ENCODE measurements around the gene MAPKAP1.

The MAPKAP1 gene

DNA sequence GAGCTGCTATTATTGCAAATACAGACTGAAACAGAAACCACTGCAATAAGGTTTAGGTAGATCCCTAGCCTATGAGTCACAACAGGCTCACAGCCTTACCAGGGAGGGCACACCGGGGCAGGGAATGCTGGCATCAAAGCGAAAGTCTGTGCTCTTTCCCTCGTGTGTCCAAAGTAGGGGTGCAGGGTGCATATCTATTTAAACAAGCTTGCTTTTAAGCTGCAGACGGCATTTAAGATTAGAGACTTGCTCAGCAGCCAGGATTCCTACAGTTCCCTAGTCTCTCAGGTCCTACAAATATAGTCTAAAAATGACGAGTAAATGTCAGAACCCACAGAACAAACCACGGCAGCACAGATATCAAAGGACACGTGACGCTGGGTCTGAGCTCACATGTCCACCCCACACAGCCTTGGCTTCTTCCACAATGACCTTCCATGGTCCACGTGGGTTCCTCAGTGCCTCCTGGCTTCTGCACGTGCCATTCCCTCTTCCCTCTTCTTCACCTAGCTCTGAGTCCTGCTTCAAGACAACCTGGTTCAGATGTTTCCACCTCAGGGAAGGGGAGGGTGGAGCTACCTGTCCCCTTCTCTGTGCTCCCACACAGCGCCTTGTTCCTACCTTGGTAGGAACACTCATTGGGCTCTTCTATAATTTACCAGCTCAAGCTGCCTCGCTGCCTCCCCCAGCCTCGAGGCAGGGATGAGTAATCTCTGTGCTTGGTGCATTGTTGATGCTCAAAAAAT is 193.2 kb downstream of the MAPKAP1 start:
- no peak for DNase-seq (ENCODE audit: low read depth)

DNA sequence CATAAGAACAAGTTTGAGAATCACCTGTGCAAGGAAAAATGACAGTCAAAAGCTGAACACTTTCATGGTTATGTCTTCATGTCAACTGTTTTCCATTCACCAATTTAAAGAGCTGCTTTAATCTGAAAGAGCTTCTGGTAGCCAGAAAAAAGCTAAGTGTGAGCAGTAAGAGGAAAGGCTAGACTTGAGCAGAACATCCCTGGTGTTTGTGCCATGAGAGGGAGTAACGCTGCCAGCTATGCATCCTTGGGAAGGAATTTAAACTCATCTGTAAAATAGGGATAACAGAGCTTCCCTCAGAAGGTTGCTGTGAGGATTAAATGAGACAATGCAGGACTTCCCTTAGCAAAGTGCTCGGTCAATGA is 193.7 kb downstream of the MAPKAP1 start:
- DNase-seq (ENCODE audit: low read depth), result no peak

DNA sequence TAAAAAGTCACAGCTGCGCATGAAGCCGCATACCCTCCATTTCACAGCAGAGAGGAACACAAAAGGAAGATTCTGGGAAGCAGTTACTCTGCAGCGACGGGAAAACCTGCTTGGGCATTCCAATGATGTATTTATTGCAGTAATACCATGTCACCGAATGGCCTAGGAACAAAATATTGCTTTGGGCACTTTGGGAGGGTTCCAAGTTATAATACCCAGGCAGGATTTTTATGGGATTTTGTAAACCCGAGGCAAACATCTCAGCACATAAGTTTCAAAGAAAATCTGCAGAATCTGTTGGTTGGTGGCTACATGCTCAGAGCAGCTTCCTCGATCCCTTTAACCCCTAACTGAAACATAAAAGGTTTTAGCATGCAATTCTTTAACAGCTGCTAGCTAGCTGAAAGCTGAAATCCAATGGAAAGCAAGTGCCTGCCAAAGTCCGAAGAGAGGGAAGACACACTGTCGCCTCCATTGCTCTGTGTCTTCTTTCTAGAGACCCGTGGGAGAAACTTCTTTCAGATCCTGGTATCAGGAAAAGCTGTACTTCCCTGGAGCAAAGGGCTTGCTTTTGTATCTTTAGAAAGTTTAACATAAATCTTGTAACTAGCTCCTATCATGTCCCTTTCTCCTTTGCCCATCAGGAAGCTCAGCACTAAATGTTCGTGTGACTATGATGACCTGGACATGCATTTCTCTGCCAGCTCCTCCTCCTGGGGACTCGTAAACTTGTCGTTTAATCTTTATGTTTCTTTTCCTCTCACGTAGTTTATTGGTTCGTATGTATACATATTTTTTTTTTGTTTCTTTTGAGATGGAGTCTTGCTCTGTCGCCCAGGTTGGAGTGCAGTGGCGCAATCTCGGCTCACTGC is 195.0 kb downstream of the MAPKAP1 start:
- DNase-seq (ENCODE audit: low read depth), result no peak

DNA sequence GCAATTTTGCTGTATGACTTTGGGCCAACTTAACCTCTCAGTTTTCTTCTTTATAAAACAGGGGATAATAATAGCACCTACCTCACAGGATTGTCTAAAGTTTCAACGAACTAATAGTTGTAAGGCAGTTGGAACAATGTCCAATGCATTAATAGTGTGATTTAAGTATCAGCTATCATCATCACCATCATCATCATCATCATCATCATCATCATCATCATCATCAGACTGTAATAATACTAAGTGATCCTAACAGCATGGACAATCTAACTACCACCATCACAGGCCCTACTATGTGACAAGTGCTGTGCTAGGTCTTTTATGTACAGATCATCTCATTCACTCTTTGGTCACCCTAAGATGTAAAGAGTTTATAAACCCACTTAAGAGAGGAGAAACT is 196.0 kb downstream of the MAPKAP1 start:
- no peak for DNase-seq (ENCODE audit: low read depth)

DNA sequence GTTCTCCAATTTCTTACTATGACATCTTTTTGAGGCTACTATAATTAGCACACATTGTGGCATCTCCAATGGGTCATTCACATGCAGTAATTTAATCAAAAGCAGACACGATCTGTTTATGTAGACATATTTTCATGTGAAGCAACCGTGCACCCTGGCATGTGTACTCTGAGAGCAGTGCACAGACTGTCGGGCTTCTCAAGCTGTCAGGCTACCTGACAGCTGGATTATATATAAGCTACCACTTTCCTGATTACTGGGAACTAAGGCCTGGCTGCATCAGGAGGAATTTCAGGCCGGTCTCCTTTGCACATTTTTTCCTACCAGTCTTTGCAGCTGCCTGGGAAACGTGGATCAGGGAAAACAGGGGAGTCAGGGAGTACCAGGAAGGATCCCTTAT is 197.5 kb downstream of the MAPKAP1 start:
- DNase-seq (ENCODE audit: low read depth), result no peak

DNA sequence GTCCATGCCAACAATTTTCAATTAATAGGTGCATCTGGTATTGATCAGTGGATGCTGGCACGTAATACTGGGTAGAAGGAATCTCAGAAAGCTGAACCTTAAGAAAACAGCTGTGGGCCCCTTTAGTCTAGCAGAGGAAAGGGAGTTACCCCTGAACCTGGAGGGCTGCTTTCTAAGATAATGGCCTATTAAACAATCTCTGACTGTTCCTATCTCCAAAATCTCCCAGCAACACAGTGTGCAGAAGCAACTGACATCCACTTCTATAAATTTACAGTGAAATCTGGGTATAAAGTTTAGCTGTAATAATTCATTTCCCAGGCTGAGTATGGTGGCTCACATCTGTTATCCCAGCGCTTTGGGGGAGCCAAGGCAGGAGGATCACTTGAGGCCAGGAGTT is 198.8 kb downstream of the MAPKAP1 start:
- no peak for DNase-seq (ENCODE audit: low read depth)

DNA sequence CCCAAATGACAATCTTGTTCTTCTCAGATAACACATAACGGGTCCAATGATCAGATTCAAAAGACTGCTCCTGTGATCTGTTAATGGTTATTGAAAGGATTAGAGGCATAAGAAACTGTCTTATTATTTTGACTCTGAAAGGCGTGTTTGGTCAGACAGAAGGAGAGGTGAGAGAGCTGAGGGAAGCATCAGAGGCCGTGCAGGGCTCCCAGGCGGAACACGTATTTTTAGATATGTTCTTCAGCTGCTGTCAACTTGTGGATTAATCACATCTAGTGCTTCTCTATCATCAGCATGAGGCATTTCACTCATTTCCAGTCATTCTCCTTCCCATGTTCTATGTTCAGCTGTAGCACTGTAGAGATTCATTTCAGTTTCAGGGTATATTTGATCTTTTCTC is 199.8 kb downstream of the MAPKAP1 start:
- no peak for DNase-seq (ENCODE audit: low read depth)

DNA sequence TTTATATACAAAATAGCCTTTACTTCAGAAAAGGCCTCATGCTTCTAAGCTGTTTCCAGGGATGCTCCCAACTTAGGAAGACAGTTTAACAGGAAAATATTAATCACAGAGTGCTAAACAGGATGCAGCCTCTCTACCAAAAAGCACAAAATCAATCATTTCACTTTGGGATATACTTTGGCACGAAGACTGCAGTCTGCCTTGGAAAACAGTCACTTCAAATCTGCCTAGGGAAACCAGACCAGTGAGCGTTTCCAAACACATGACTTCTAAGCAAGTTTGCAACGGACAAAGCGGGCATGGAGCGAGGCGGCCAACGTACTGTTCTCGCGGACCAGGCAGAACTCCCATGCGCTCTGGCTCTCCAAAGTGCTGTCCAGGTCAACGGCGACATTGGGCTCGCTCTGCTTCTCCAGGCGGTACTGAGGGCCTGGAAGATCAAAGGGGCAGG is 201.0 kb downstream of the MAPKAP1 start:
- DNase-seq (ENCODE audit: low read depth), result no peak

DNA sequence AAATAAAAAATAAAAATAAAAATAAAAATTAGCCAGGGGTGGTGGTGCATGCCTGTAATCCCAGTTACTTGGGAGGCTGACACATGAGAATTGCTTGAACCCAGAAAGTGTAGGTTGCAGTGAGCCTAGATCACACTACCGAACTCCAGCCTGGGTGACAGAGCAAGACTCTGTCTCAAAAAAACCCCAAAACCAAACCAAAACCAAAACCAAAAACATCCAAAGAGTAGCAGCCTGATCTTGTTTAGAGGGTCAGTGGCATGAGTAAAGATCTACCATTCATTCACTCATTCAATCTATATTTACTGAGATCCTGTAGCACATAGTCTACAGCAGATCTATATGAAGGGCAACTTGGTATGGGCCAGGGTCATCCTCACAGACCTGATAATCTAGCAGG is 202.4 kb downstream of the MAPKAP1 start:
- DNase-seq (ENCODE audit: low read depth), result no peak

DNA sequence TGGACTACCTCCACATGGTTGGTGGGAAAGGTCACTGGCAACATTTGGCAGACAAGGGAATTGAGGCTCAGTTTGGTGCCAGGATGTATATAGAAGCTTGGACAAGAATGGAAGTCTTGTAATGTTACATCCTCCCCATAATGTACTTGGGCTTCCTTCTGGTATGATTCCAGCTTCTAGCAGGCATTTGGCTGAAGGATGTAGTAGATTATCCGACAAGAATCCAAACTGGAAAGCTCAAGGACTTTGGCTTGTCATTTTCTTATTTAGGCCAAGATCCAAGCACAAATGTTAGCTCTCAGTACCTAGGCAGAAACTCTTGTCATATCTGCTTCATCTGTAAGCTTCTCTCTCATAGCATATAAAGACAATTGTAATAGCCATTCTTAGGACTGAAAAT is 209.1 kb downstream of the MAPKAP1 start:
- no peak for DNase-seq (ENCODE audit: low read depth)

DNA sequence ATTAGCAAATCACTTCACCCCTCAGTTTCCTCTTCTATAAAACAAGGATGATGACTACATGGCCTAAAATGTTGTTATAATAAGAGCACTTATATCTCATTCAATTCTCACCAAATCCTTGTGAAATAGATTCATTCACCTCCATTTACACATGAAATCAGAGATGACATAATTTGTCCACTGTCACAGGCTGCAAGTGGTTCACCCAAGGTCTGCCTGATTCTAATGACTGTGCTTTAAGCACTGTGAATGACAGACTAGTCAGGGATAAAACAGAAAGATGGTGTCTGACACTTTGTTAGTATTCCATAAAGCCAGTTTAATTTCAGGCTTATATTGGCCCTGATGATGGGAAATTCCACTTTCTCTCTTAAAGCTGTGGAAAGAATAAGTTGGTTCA is 209.5 kb downstream of the MAPKAP1 start:
- no peak for DNase-seq (ENCODE audit: low read depth)

DNA sequence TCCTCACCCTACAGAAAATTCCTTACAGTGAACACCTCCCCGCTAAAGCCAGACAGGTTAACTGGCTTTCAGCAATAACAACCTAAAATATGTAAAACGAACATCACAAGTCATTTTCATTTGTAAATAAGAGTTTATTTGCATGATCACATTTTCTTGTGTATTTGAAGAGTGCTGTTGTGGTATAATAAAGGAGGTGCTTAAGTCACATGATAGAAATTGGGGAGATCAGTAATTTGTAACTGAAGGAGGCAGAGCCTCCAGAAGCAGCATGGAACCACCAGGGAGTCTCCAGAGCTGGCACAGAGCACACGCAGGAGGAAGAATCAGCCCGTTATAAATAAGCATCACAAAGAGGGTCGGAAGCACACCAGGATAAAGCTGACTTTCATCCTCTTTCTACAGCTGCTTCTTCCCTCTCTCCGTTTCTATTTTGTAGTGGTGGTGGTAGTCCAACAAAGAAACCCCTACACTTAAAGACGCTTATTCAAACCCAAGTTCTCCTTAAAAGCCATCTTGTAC is 210.6 kb downstream of the MAPKAP1 start:
- DNase-seq (ENCODE audit: low read depth), result no peak

DNA sequence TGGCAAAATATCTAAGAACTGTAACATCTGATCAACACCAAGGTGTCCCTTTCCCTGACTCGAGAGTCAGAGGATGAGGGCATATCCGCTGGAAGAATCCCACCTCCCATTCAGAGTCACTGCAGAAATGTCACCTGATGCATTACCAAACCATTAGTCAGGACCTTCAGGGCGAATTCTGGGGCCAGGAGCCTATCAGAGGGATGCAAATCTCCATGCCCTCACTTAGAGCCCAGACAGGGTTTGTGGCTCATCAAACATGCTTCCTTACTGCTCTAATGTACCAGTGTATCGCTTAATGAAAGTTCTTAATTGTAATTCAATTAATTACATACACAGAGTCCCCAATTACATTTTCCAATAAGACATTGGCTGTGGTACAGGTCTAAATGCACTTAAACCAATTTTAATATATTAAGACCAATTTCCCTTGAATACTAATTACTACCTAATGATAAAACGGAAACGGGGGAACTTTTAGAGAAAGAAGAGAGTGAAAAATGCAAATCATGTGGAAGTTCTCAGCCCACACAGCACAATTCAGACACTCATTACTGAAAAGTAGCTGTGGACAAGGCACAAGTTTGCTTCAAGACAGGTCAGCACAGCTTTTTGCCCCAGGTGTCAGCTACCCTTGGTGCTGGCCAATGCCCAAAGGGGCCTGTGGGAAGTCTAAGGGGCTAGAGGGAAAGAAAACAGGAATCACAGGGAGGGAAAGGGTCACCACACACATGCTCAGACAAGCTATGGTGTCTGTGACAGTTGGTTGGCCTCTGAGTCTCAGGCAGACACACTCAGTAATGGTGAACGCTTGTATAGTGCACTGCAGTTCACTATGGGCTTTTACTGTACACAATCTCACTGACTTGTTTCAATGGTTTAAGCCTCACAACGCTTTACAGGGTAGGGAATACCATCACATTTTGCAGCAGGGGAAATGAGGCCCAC is 211.6 kb downstream of the MAPKAP1 start:
- no peak for DNase-seq (ENCODE audit: low read depth)

DNA sequence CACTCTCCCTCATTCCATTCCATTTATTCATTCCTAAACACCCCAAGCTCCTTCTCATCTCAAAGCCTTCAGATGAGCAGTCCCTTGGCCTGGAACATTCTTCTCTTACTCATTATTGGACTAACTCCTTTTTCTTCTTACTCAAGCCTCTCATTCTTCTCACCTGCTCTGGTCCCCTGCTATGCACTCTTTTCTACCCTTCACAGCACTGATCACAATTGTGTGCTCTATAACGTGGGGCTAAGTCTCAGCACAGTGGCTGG is 212.4 kb downstream of the MAPKAP1 start:
- DNase-seq (ENCODE audit: low read depth), result no peak

DNA sequence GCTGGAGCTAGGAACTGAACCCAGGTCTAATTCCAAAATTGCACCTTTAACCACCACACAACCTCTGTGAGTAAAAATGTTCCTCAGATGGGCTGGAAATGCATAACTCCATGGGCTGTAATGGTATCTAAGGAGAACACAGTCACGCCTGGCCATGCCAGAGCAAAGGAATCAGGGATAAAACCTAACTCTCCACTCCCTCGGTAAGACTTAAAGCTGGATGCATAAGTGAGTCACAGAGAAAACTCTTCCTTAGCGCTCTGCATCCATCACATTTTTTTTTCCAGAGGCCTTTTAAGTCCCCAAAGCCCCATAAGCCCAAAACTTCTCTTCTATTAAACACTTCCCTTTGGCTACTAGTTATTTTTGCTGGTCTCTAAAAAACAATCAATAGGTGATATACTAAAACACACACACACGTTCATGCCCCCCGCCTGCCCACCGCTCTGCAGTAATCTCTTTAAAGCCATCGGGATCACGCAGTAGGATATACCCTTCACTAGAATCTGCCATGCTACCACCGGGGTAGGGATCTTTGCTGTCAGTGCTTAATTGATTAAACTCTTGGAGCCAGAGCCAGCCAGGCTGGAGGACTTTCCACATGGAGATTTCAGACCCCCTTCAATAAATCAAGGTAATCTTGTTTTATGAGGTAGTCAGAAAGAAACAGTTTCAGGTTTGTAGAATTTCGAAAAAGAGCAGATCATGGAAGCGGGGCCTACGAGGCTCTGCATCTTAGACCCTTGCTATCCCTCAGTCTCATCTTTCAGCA is 212.9 kb downstream of the MAPKAP1 start:
- DNase-seq (ENCODE audit: low read depth), result no peak

DNA sequence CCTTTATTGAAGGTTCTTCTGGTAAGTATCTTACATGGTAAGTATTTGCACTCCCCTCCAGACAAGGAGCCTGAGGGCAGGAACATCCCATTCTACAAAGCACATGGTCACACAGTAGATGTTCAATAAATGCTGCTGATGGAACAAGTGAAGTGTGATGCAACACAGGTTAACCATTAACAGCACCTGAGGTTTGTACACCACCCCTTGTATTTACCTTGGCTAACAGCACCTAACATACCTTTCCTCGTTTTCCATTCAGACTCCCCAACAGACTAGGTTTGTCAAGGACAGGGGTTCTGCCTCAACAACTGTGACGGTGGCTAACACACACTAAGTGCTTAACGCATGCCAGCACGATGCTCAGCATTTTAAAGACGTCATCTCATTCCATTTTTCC is 213.6 kb downstream of the MAPKAP1 start:
- DNase-seq (ENCODE audit: low read depth), result no peak

DNA sequence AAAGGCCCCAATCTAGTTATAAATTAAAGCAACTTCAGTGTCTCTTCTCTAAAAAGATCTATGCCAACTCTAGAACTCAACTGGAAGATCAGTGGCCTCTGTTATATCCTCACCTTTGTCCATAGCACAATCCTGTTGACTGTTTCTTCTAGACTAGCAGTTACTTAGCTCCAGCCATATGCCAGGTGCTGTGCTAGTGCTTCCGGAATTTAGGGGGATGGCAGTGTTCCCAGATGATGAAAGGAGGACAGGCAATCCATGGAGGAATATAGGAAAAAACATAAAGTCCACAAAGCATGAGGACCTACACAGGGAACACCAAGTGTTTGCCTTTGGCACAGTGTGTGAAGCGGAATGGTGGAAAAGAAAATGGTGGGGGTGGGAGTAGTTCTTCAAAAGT is 214.3 kb downstream of the MAPKAP1 start:
- DNase-seq (ENCODE audit: low read depth), result no peak

DNA sequence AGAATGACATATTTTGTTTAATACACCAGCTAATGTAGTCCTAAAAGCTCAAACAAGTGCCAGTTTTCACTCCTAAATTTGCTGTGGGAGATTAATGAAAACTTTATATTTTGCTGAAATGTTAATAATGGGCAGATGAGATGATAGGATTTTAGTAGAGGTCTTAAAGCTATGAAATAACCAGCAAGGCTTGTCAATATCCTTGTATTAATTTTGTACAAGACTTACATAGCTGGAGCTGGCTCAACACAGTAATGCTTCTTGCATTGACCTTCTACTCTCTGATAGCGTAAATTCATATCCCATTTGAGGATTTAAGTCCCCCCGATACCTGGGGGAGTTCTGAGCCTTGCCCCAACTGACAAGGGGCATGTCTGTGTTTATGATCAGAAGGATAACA is 219.2 kb downstream of the MAPKAP1 start:
- no peak for DNase-seq (ENCODE audit: low read depth)

DNA sequence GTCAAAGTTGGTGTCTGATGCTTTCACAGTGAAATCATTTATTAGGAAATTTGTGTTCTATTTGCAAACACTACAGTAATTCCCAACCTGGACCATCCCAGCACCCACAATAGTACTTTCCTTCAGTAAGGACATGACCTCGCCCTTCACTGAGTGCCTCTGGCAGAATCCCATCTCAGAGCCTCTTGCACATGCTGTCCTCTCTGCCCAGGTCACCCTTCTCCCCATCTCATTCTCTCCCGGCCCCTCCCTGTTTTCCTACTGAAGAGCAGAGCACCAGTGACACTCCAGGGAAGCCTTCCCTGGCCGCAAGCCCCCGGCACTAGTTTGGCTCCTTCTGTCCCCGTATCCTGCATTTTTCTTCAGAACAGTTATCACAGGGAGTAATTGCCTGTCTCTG is 220.4 kb downstream of the MAPKAP1 start:
- no peak for DNase-seq (ENCODE audit: low read depth)

DNA sequence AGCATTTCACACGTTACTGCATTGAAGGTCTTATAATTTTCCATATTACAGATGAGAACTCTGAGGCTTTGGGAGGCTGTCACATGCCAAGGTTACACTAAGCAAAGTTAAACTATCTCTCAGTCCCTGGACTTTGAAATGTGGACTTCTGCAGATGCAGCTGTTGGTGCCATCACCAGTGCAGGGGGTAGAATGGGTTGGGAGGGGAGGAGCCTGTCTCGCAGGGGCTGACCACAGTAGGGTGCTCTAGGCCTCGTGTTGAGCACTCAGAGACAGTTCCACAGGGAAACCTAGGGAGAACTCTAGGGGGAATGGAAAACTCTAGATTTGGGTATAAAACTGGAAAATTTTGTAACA is 220.9 kb downstream of the MAPKAP1 start:
- no peak for DNase-seq (ENCODE audit: low read depth)

DNA sequence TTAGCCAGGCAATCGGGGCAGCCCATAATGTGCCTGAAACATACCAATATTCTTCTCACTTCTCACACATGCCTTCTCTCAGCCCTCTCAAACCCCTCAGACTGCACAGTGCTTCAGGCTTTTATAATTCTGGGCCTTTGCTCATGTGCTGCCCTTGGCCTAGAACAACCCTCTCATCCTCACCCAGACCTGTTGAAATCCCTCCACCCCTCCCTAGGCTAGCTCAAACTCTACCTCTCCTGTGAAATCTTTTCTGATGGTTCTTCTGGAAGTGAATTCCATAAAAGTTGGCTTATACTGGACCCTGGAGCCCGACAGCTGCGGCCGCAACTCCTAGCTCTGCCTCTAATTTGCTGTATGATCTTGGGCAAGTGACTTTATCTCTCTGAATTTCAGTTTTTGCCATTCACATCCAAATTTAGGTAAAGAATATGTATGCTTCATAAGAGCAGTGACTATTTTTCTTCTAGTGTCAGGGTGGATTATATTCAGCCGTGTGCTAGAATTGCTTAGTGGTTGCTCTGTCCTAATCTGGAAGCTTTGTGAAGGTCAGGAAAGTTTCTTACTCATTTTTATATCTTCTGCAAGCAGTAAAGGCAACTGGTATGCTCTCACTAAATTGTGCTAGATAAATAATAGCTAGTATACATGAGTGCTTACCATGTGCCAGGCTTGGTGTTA is 221.4 kb downstream of the MAPKAP1 start:
- no peak for DNase-seq (ENCODE audit: low read depth)
